Measurements from ENCODE around the gene TENM3.

- no peak for TF ChIP-seq CTCF (conservative IDR thresholded peaks at IDR 0.05; ENCODE audit: low read length)
- no peak for TF ChIP-seq EZH2phosphoT487 (IDR thresholded peaks at IDR 0.05; ENCODE audit: borderline replicate concordance, low read depth, low read length)
Measured at GRCh38 chr4:182447767-182448280, 204.6 kb downstream of the TENM3 start.

Measured in OCI-LY7 (cell line).